IPS-11a (cell line): ENCODE measurements around the gene BBS10.
"Not testable (repeated sequence)": the region's sequence is repeated elsewhere in the genome, so short reads cannot be mapped to it uniquely, and the experiment has no call there.

Experiments used
- H3K4me3 ChIP-seq: one replicate; pipeline ENCODE4 v1.5.1; 2013; ENCODE audit warnings: low read depth, low read length, control low read depth

Gene BBS10

GRCh38 chr12:76332606-76333005, 15.6 kb downstream of the BBS10 start:
- H3K4me3 ChIP-seq, result no peak overlapping the region

- H3K4me3 ChIP-seq, result no peak overlapping the region
These were observed 18.6 kb downstream of the BBS10 start for GRCh38 chr12:76329606-76330005.

GRCh38 chr12:76329159-76329558, 19.1 kb downstream of the BBS10 start:
- no peak overlapping the region for H3K4me3 ChIP-seq

- not testable (repeated sequence) for H3K4me3 ChIP-seq
These were observed 28.5 kb downstream of the BBS10 start for GRCh38 chr12:76319595-76320319.

DNA sequence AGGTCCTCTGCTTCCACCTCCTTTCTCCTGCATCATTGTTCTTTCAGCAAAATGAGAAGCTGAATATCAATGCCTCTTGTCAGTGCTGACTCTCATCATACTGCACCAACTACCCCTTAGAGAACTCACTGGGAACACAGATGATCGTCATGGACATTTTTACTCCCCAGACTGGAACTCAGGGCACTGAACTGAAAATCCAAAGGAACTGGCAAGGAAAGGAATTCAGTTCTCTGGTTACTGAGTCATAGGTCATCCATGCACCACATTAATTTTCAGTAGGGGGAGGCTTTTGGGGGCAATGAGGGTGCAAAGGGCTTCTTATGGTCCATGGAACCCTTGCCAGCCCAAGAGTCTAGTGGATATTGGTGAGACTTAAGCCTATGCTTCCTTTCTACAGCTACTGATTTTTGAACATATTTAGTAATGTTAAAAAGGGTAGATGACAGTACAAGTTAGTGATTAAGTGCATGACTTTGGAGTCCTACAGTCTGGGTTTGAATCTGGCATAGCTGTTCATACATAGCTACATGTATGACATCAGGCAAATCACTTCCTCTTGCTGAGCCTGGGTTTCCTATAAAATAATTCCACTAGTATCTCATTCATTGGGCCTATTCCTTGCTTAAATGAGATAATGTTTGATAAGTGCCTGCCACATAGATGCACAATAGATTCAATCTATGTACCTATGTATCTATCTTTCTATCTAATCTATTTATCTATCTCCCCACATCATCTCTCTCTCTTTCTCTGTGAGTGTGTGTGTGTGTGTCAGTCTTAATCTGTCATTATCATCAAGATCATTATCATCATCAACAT, 29.2 kb downstream of the BBS10 start:
- no peak overlapping the region for H3K4me3 ChIP-seq

GRCh38 chr12:76317976-76318375, 30.2 kb downstream of the BBS10 start:
- H3K4me3 ChIP-seq, result no peak overlapping the region

- no peak overlapping the region for H3K4me3 ChIP-seq
These were observed 31.7 kb downstream of the BBS10 start for GRCh38 chr12:76316468-76316867.

DNA sequence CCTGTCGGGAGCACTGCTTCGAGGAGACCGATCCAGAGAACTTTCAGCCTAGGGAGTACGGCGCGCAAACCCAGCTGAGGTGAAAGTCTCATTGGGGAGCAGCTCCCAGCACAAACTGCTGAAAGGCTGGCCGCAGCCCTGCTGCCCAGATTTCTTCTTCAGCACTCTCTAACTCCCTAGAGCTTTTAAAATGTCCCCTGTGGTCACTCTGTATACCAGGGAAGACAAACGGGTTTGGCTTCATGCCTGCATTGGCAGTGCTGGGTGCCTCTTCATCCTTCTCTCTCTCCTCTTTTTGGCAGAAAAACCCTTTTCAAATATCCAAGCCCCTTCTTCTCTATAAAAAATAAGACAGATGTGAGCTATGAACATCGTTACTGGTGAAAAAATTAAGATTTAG, 34.9 kb downstream of the BBS10 start:
- no peak overlapping the region for H3K4me3 ChIP-seq

GRCh38 chr12:76312315-76312714, 35.9 kb downstream of the BBS10 start:
- H3K4me3 ChIP-seq, result no peak overlapping the region

- no peak overlapping the region for H3K4me3 ChIP-seq
These were observed 36.4 kb downstream of the BBS10 start for GRCh38 chr12:76311796-76312195.

- no peak overlapping the region for H3K4me3 ChIP-seq
These were observed 38.1 kb downstream of the BBS10 start for GRCh38 chr12:76310110-76310509.

- no peak overlapping the region for H3K4me3 ChIP-seq
These were observed 39.3 kb downstream of the BBS10 start for GRCh38 chr12:76308866-76309265.

GRCh38 chr12:76307083-76307482, 41.1 kb downstream of the BBS10 start:
- no peak overlapping the region for H3K4me3 ChIP-seq

GRCh38 chr12:76303989-76304460, 44.2 kb downstream of the BBS10 start:
- H3K4me3 ChIP-seq, result no peak overlapping the region

GRCh38 chr12:76303365-76303764, 44.9 kb downstream of the BBS10 start:
- no peak overlapping the region for H3K4me3 ChIP-seq

DNA sequence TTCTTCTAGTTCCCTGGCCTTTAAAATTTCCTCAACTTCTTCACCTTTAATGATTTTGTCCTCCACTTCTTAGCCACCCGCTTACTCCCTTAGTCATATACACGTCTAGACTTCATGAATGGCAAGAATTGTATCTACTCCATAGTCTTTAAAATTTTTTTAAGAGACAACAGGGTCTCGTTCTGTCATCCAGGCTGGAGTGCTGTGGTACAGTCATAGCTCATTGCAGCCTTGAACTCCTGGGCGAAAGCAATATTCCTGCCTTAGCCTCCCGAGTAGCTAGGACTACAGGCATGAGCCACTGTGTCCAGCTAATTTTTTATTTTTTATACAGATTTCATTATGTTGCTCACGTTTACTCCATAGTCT, 47.9 kb downstream of the BBS10 start:
- H3K4me3 ChIP-seq, result no peak overlapping the region

DNA sequence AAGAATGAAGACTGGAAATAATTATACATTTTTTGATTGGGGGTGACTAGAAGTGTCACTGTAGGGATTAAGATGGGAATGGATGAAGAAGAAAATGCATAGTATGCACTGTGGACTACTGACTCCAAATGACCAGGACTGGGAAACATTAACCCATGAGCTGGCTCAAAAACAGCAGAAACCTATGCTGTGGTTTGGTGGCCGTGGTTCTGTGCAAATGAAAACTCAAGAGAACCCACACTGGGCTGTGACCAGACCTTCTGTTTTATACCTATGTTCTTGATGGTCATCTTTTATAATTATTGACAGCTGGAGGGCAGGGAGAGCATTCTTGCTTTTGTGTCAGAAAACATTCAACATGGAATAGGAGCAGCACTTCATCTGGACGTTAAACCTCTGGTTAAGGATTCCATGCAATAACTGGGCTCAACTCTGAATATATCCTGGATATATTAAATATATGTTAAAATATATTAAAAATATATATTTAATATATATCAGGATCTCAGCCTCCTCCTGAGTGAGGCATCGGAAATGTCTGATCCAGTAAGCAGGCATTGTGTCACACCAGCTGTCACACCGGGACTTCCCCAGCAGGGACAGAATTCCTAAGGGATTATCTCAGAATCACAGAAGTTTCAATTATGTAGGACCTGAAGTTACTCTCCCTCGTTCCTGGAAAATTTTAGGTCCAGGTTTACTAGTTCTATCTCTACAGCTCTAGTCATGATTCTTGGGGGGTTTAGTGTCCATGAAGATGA, 48.5 kb downstream of the BBS10 start:
- no peak overlapping the region for H3K4me3 ChIP-seq
